Left lobe of liver (tissue), 2 donors: ENCODE data around the gene INS. TPM values are rescaled to one million over a fixed set of nuclear protein-coding genes. Genes with fewer than 3 reads are reported as not detected.

Experiments used
- ATAC-seq: fragments of 200-7000 bp; cut with Tn5 transposase; one replicate; pipeline ENCODE4 v1.9.1; 2020; ENCODE audit warnings: mild to moderate bottlenecking, moderate library complexity
- DNase-seq: peaks from one replicate; pipeline ENCODE4 v3.0.0-alpha.2; 2020; ENCODE audit warnings: low spot score
- total RNA-seq: library from RNA; stranded (reverse); gene quantifications from one replicate; pipeline ENCODE4 v1.2.1, GENCODE V29; 2021
- donor health status: DM: no; HTN: no; CAD: no; lungs with moderate emphysema.
- donor health status: DM: no; HTN: yes; CAD: no.

Gene INS
- total RNA-seq, 1 donor from 2014 or later = not detected

DNA sequence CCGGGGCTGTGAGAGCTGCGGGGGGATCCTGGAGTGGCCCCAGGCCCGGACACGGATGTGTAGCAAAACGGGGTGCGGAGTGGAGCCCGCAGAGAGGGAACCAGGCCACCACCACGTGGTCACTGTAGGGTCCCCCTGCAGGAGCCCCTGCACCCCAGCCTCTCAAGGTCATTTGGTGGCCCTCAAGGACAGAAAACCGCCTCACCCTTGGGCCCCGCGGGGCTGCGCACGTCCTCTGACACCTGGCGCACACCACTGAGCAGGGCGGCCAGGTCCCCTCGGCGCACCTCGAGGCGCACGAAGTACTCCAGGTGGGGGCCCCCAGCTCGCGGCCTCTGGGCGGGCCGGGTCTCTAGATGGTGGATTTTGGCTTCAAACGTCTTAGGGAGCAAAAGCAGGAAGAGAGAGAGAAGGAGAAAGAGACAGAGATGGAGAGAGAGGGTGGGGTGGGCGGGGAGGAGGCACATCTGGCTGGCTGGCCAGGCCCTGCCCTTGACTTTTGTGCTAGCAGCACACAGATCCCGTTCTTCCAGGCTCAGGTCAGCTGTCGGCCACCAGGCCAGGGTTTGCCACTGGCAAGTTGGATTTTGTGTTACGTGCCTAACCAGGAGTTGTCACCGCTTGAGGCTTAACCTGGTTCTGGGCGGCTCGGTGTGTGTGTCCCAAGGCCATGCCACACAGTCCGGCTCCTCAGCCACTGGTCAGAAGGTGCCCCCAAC lies 7.4 kb upstream of the INS start:
- peak; percentile 61 for DNase-seq
- ATAC-seq = peak; percentile 20

DNA sequence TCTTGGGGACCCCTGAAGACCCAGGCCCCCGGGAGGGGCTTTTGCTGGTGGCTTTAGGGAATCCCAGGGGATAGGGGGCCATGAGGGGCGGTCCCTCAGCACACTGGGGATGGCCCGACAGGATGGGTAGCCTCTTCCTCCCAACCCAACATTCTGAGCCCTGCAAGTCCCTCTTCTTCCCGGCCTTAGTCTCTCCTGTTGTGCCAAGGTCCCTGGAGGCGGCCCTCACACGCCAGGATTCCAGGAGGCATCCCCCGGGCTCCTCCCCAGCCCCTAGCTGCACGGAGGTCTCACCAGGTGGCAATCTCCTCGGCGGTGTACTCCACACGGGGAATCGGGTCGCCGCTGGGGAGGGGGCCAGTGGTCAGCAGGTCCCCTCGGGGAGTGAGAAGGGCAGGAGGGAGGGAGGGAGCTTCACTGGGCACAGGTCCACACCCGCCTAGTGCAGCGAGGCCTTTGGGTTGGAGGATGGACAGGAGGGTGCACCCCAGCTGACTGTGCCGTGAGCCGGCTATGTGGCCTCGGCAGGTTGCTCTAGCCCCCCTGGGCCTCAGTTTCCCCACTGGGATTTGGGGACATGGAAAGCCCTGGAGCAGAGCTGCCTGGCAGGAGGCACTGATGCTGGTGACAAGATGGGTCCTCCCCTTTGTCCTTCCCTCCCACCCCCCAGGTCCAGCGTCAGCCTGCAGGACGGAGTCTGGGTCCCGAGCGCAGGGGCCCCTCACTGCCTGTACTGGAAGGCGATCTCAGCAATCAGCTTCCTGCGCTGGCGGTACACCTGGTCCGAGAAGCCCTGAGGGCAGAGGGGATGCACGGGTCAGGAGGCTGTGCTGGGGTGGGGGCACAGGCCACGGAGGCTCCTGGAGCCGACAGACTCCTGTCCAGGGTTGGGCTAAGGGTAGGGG lies 6.4 kb upstream of the INS start:
- DNase-seq (no peak), ATAC-seq (no peak)

- peak; percentile 67 for ATAC-seq
- peak; percentile 69 for DNase-seq
Measured at GRCh38 chr11:2166091-2166851, 5.3 kb upstream of the INS start.

- DNase-seq = no peak
- ATAC-seq = peak; percentile 9
Measured at GRCh38 chr11:2165571-2165970, 4.6 kb upstream of the INS start.

DNA sequence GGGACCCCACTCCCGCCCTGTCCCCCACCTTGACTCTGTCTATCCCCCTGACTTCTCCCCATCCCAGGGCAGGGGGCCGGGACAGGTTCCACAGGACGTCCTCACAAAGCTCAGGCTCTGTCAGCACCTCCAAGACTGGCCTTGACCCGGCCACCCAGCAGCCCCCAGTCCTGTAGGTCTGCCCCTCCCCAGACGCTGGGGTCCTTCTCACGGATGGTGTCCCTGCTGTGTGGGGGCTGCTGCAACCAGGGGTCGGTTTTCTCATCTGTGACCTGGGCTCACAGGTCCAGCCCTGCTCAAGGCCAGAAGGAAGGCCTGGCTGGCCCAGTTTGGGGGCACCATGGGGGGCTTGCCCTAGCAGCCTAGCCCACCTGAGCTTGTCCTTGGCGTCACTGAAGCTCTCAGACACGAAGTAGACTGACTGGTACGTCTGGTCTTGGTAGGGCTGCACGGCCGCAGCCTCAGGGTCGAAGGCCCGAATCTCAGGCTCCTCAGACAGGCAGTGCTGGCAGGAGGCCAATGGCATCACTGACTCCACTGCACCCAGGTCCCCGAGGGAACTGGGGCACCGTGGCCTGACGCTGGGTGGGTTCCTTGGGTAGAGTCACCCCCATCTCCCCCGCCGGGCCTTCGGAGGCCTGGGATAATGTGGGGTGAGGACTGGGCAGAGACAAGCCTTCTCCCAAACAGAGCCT lies 4.0 kb upstream of the INS start:
- DNase-seq (no peak), ATAC-seq (no peak)

DNA sequence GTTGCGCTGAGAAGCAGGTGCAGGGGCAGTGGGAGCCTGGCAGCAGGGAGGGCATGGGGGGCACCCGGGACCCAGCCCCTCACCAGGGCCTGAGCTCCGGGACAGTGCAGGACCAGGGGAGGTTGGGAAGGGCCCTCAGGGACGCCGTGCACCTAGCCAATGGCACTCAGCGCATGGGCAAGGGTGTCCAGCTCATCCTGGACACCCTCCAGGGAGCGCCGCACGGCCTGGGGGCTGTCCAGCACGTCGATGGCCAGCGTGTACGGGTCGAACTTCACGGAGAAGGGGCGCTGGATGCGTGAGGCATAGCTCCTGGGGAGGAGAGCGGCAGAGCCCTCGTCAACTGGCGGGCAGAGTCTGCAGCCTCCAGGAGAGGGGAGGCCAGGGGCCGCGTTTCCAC lies 3.1 kb upstream of the INS start:
- DNase-seq = no peak
- no peak for ATAC-seq

- DNase-seq (no peak), ATAC-seq (no peak)
Measured at GRCh38 chr11:2163428-2163978, 2.5 kb upstream of the INS start.

DNA sequence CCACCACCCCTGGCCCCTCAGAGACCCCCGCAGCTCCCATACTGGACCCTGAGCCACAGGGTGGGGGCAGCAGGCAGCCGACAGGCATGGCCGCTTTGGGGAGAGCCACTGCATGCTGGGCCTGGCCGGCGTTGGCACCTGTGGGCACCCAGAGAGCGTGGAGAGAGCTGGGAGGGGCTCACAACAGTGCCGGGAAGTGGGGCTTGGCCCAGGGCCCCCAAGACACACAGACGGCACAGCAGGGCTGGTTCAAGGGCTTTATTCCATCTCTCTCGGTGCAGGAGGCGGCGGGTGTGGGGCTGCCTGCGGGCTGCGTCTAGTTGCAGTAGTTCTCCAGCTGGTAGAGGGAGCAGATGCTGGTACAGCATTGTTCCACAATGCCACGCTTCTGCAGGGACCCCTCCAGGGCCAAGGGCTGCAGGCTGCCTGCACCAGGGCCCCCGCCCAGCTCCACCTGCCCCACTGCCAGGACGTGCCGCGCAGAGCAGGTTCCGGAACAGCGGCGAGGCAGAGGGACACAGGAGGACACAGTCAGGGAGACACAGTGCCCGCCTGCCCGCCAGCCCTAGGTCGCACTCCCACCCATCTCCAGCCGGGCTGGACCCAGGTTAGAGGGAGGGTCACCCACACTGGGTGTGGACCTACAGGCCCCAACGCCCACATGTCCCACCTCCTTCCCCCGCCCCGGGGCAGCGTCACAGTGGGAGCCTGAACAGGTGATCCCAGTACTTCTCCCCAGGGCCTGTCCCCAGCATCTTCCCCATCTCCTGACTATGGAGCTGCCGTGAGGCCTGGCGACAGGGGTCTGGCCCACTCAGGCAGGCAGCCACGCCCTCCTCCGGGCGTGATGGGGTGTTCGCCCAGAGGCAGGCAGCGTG lies 1.2 kb downstream of the INS start:
- ATAC-seq (no peak), DNase-seq (no peak)

DNA sequence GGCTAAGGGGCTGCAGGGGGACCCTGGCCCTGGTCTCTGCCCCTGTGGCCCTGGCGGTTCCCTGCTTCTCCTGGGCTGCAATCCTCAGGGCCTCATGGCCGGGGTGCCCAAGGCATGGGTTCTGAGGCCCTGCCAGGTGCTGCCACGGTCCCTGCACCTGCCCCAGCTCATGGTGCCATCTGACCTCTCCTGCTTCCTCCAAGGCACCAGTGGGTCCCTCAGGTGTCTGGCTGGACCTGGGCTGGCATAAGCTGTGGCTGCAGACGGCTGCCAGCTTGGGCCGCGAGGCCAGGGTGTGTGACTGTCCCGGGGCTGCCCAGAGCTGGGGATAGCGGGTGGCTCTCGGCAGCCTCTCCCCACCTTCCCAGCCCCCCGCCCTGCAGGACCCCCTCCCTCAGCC lies 2.0 kb downstream of the INS start:
- ATAC-seq (peak; percentile 5), DNase-seq (peak; percentile 68)

DNA sequence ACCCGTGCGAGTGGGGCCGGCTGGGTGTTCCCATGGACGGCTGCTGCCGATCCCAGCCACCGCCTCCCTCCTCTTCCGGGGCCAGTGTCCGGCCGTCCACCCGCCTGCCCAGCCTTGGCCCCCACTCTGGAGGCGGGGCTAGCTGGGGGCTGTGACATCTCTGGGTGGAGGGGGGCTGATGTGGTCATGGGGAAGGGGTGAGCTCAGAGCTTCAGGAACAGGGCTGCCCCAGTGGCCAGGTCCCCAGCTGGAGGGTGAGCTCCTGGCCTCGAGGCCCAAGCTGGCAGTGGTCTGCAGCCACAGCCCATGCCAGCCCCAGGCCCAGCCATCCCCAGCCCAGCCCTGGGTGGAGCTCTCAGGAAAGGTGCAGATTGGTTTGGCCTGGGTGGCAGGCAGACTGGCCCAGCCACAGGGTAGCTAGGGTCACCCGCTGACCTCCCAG lies 2.7 kb downstream of the INS start:
- DNase-seq (peak; percentile 91), ATAC-seq (peak; percentile 68)

GRCh38 chr11:2157294-2158040 lies 3.5 kb downstream of the INS start:
- DNase-seq (peak; percentile 93), ATAC-seq (peak; percentile 57)

DNA sequence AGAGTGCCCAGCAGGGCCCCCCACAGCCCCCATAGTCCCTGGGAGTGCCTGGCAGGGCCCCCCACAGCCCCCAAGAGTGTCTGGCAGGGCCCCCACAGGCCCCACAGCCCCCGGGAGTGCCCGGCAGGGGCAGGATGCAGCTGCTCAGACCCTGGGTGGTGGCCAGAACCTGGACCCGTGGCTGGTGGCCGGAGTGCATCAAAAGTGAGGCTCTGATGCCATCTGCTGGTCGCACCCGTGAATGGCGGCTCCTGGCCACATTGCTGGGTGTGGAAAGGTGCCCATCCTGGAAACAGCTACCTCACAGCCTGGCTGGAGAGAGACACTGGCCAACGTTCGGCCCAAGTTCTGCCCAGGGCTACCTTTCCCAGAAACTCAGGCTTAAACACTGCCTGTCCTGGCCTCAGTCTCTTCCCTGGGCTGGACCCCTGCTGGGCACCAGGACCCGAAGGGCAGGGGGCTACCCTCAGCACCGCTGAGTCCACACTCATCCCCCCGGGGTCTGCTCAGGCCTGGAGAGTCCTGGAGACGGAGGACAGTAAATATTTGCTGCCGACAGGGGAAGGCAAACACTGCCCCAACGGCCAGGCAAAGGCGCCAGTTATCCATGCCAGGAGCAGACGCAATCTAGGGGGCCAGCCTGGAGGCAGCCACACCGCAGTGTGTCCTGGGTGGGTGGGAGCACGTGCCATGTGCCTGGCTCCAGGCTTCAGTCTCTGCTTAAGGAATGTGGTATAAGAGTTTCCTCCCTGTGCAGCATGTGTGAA lies 4.4 kb downstream of the INS start:
- peak; percentile 59 for ATAC-seq
- DNase-seq = peak; percentile 93

- no peak for ATAC-seq
- DNase-seq = no peak
Measured at GRCh38 chr11:2155511-2155910, 5.5 kb downstream of the INS start.

DNA sequence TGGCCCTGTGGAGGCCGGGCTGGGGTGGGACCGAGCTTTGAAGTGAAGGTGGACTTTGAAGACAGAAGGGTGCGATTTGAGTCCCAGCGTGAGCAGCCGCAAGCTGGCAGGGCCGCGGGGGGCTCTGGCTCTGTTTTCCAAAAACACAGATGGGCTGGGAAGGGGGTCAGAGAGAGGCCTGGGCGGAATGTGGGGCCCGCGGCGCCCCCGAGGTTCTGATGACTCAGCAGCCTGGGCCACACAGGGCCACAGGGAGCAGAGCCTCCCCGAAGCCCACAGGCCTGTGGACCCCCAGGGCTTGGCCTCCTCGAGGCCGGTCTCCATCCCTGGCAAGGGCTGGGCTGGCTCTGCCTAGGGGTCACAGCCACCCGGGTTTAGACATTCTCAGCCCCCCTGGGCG lies 6.1 kb downstream of the INS start:
- DNase-seq = no peak
- ATAC-seq = no peak

DNA sequence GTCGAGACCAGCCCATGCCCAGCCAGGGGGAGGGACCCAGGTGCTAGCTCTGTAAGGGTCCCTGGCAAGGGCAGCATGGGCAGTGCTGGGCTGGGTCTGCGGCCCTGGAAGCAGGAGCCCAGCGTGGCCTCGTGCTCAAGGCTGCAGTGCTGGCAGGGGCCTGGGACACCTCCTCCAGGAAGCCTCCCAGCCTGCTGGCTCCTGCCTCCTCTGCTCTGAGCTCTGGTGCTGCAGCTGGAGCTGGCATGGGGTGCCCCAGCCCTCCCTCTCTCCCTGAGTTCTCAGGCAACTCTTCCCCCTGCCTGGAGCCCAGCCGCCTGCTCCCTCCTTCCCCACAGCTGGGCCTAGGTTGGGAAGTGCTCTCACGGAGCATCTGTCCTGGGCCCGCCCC lies 6.8 kb downstream of the INS start:
- ATAC-seq (no peak), DNase-seq (no peak)

GRCh38 chr11:2153581-2154194 lies 7.3 kb downstream of the INS start:
- ATAC-seq = no peak
- no peak for DNase-seq

DNA sequence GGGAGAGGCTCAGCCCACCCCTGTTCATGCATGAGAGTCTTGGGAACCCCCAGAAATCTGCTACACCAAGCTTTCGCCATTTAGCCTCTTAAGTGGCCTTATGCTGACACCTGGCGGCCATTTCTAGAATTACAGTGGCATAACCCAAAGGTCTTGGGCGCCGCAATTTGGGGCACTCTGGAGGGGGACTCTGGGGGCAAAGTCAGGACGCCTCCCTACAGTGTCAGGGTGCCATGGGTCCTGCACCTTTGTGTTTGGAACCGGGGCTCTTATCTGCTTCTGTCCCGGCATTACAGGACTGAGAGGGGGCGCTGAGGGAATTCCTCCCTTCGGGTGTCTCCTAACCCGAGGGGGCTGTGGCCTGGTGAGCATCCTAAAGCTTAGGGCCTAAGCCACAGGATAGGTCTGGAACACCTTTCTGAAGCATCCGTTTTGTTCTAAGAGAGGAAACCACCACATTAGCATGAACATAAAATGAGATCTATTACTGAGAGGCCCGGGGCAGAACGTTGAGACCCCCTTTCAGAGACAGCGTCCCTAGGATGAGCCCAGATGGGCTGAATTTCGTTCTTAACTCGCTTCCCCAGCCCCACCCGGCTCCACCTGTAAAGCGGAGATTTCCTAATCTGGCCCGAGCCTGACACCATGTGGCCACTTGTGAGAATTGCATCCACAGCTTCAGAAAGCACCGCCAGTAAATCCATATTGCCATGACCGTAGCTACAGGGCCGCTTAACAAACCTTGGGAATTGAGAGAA lies 9.3 kb downstream of the INS start:
- ATAC-seq (peak; percentile 64), DNase-seq (peak; percentile 78)
